Measurements from ENCODE around the gene NPHP4. TPM values are rescaled to one million over a fixed set of nuclear protein-coding genes. Genes with fewer than 3 reads are reported as not detected.

Gene NPHP4
- polyA plus RNA-seq, 1 of the 3 experiments (the other 2 are of a cell fraction), result 7.0 TPM

- no peaks in the 10 kb centered on the region for H3F3A ChIP-seq (replicated peaks; ENCODE audit: insufficient read depth)
- DNase-seq, result no peak
- no peak overlapping the region for H2AFZ ChIP-seq (ENCODE audit: low read depth)
- TF ChIP-seq CTCF (IDR thresholded peaks at IDR 0.05) (no peak), IRF3 (IDR thresholded peaks at IDR 0.05; ENCODE audit: low read depth, low read length) (no peak), MAX (IDR thresholded peaks at IDR 0.05; ENCODE audit: low read depth) (no peak), GATA2 (CRISPR knock-in tag; IDR thresholded peaks at IDR 0.05) (no peak), FOXM1 (IDR thresholded peaks at IDR 0.05; ENCODE audit: low read depth) (no peak), TEAD4 (IDR thresholded peaks at IDR 0.05; ENCODE audit: borderline replicate concordance, insufficient read depth) (no peak), CHD2 (IDR thresholded peaks at IDR 0.05; ENCODE audit: low read length, partially characterized antibody) (no peak), RCOR1 (IDR thresholded peaks at IDR 0.05; ENCODE audit: low read length) (no peak), RXRA (IDR thresholded peaks at IDR 0.05; ENCODE audit: borderline replicate concordance, low read depth) (no peak), YY1 (IDR thresholded peaks at IDR 0.05; ENCODE audit: low read depth) (no peak), EP300 (IDR thresholded peaks at IDR 0.05; ENCODE audit: borderline replicate concordance in 1 of 2, low read depth in 1 of 2, low read length in 1 of 2) (no peak), USF2 (IDR thresholded peaks at IDR 0.05; ENCODE audit: borderline replicate concordance, low read depth, low read length) (no peak), TAF1 (IDR thresholded peaks at IDR 0.05; ENCODE audit: borderline replicate concordance, low read depth, low read length) (no peak), MEF2A (IDR thresholded peaks at IDR 0.05; ENCODE audit: borderline replicate concordance, low read depth) (no peak)
- no peaks in the 10 kb centered on the region for H4K20me1 ChIP-seq (ENCODE audit: insufficient read depth)
- H3K4me3 ChIP-seq (ENCODE audit: low read depth in 2 of 2, low read length in 1 of 2), result no peak overlapping the region
- CTCF ChIA-PET, result interaction anchor here (1.0 kb wide), 1 partner anchor 76 kb away, joined by 3 read pairs; no protein-coding TSS in a partner anchor
- H3K4me1 ChIP-seq (ENCODE audit: control insufficient read depth in 1 of 2, insufficient read depth in 2 of 2, low read depth in 1 of 2, low read length in 1 of 2), result peaks cover 0 to 15% of the 10 kb centered on the region in 2 experiments; a peak in 1 of 4 replicates
- H3K27ac ChIP-seq (ENCODE audit: low read depth in 2 of 2, low read length in 1 of 2), result no peak overlapping the region
- H3K9me2 ChIP-seq, result no peaks in the 10 kb centered on the region
- no peak overlapping the region for H3K4me2 ChIP-seq
- 53% methylated on average over 9 of the region's 11 CpGs for WGBS (ENCODE audit: low lambda C conversion rate)
- no peaks in the 10 kb centered on the region for H3K9me3 ChIP-seq
- H3K27me3 ChIP-seq (ENCODE audit: insufficient read depth), result no peaks in the 10 kb centered on the region
- no peaks in the 10 kb centered on the region for H3K36me3 ChIP-seq (replicated peaks in 1 of 2; ENCODE audit: control insufficient read depth in 1 of 2, insufficient read depth in 2 of 2, low read length in 1 of 2)
- POLR2A ChIA-PET, result no interaction called here
- H3K79me2 ChIP-seq (ENCODE audit: insufficient read depth), result no peaks in the 10 kb centered on the region
- no peak overlapping the region for H3K9ac ChIP-seq
These were observed 163.8 kb downstream of the NPHP4 start for GRCh38 chr1:5828308-5828935.
